Tibial artery (tissue), 4 donors: ENCODE data around the gene SH2B2.
"Not testable (repeated sequence)": the region's sequence is repeated elsewhere in the genome, so short reads cannot be mapped to it uniquely, and the experiment has no call there.

Experiments used
- DNase-seq, 2 donors: peaks; one replicate each; pipeline ENCODE4 v3.0.0-alpha.2; 2019
- H3K27ac ChIP-seq, 2 donors: fragments of 200-600 bp; sonication (generic) in 1 of 2; 1 replicate in 1 of 2; 2 replicates in 1 of 2; pipeline ENCODE4 v1.5.1; 2018 to 2019; ENCODE audit warnings: mild to moderate bottlenecking in 1 of 2
- H3K27me3 ChIP-seq, 2 donors: fragments of 200-600 bp; sonication (generic) in 1 of 2; one replicate each; pipeline versions ENCODE4 v1.5.1 to v1.6.0; 2016 to 2019
- H3K36me3 ChIP-seq, 3 donors: fragments of 200-600 bp; sonication (generic) in 2 of 3; one replicate each; pipeline ENCODE4 v1.5.1; 2016 to 2019; ENCODE audit warnings: mild to moderate bottlenecking in 2 of 3
- H3K4me1 ChIP-seq, 4 donors: fragments of 200-600 bp; sonication (generic) in 2 of 4; 1 replicate in 3 of 4; 2 replicates in 1 of 4; pipeline ENCODE4 v1.5.1; 2016 to 2019
- H3K4me3 ChIP-seq, 2 donors: fragments of 200-600 bp; sonication (generic) in 1 of 2; 1 replicate in 1 of 2; 2 replicates in 1 of 2; pipeline ENCODE4 v1.5.1; 2018 to 2019; ENCODE audit warnings: mild to moderate bottlenecking in 2 of 2
- H3K9me3 ChIP-seq, 3 donors: fragments of 200-600 bp; sonication (generic) in 1 of 3; one replicate each; pipeline ENCODE4 v1.5.1; 2016 to 2019
- CTCF ChIP-seq, 2 experiments: fragments of 200-600 bp in 1 of 2; fragments of 450-650 bp in 1 of 2; IDR thresholded peaks; one replicate each; pipeline ENCODE4 v1.5.1; 2017 to 2019; ENCODE audit warnings: antibody characterized with exemption in 2 of 2, mild to moderate bottlenecking in 1 of 2, moderate library complexity in 1 of 2
- intact Hi-C: fragments of 100-400 bp; cut with DNase I; formaldehyde crosslinking; loops from one replicate; pipeline ENCODE4 v1.15.0; 2023; ENCODE audit warnings: low total_unique reads

SH2B2 gene

GRCh38 chr7:102326157-102326889 is 39.7 kb downstream of the SH2B2 start:
- intact Hi-C loops, result no loop called here

GRCh38 chr7:102327183-102327582 is 40.5 kb downstream of the SH2B2 start:
- H3K27ac ChIP-seq, H3K4me3 ChIP-seq, H3K4me1 ChIP-seq, H3K36me3 ChIP-seq, intact Hi-C loops, H3K9me3 ChIP-seq: not testable (repeated sequence)
- peak in 1 of 2 donors; percentile 4 for DNase-seq
- H3K27me3 ChIP-seq, result peaks cover 0 to 37% of the 10 kb centered on the region in 2 donors

More at GRCh38 chr7:102326157-102326889, 39.7 kb downstream of the SH2B2 start:
- no peaks in the 10 kb centered on the region for H3K4me1 ChIP-seq
- no peak for DNase-seq
- no peaks in the 10 kb centered on the region for H3K9me3 ChIP-seq
- no peak overlapping the region for H3K27ac ChIP-seq
- H3K27me3 ChIP-seq, result peaks cover 0 to 39% of the 10 kb centered on the region in 2 donors
- H3K36me3 ChIP-seq, result no peaks in the 10 kb centered on the region
- H3K4me3 ChIP-seq, result no peak overlapping the region
- no peak for TF ChIP-seq CTCF (IDR thresholded peaks at IDR 0.05)

- H3K9me3 ChIP-seq, H3K4me3 ChIP-seq, H3K27ac ChIP-seq, H3K4me1 ChIP-seq, H3K36me3 ChIP-seq, intact Hi-C loops: not testable (repeated sequence)
- DNase-seq, result peak in 1 of 2 donors; percentile 1
- peaks cover 0 to 31% of the 10 kb centered on the region in 2 donors for H3K27me3 ChIP-seq
Observed at GRCh38 chr7:102328863-102329262, 42.2 kb downstream of the SH2B2 start.

GRCh38 chr7:102329366-102329765 is 42.7 kb downstream of the SH2B2 start:
- H3K4me1 ChIP-seq, H3K27ac ChIP-seq, intact Hi-C loops, H3K4me3 ChIP-seq, H3K36me3 ChIP-seq, H3K9me3 ChIP-seq: not testable (repeated sequence)
- peak in 1 of 2 donors; percentile 5 for DNase-seq
- peaks cover 0 to 26% of the 10 kb centered on the region in 2 donors for H3K27me3 ChIP-seq

- H3K4me3 ChIP-seq, H3K4me1 ChIP-seq, H3K9me3 ChIP-seq, H3K36me3 ChIP-seq, H3K27ac ChIP-seq, DNase-seq, intact Hi-C loops: not testable (repeated sequence)
- H3K27me3 ChIP-seq, result peaks cover 0 to 21% of the 10 kb centered on the region in 2 donors
Observed at GRCh38 chr7:102330666-102331460, 44.2 kb downstream of the SH2B2 start.

GRCh38 chr7:102335574-102335973 is 48.9 kb downstream of the SH2B2 start:
- intact Hi-C loops, DNase-seq, H3K27ac ChIP-seq, H3K9me3 ChIP-seq, H3K4me1 ChIP-seq, H3K36me3 ChIP-seq, H3K4me3 ChIP-seq: not testable (repeated sequence)
- peaks cover 0 to 15% of the 10 kb centered on the region in 2 donors for H3K27me3 ChIP-seq

- DNase-seq, H3K27ac ChIP-seq, intact Hi-C loops, H3K4me3 ChIP-seq, H3K36me3 ChIP-seq, H3K4me1 ChIP-seq, H3K9me3 ChIP-seq: not testable (repeated sequence)
- peaks cover 0 to 10% of the 10 kb centered on the region in 2 donors for H3K27me3 ChIP-seq
Observed at GRCh38 chr7:102337002-102337401, 50.3 kb downstream of the SH2B2 start.

- H3K4me3 ChIP-seq, DNase-seq, H3K36me3 ChIP-seq, H3K27ac ChIP-seq, intact Hi-C loops, H3K9me3 ChIP-seq, H3K27me3 ChIP-seq, H3K4me1 ChIP-seq: not testable (repeated sequence)
Observed at GRCh38 chr7:102337420-102337819, 50.8 kb downstream of the SH2B2 start.

- H3K4me3 ChIP-seq, H3K9me3 ChIP-seq, intact Hi-C loops, H3K27me3 ChIP-seq, DNase-seq, H3K36me3 ChIP-seq, H3K4me1 ChIP-seq, H3K27ac ChIP-seq: not testable (repeated sequence)
Observed at GRCh38 chr7:102340599-102341368, 54.1 kb downstream of the SH2B2 start.

- H3K27me3 ChIP-seq, H3K4me1 ChIP-seq, DNase-seq, H3K4me3 ChIP-seq, H3K9me3 ChIP-seq, H3K27ac ChIP-seq, intact Hi-C loops, H3K36me3 ChIP-seq: not testable (repeated sequence)
Observed at GRCh38 chr7:102346983-102347382, 60.3 kb downstream of the SH2B2 start.

- H3K36me3 ChIP-seq, H3K4me3 ChIP-seq, H3K4me1 ChIP-seq, H3K9me3 ChIP-seq, DNase-seq, H3K27me3 ChIP-seq, intact Hi-C loops, H3K27ac ChIP-seq: not testable (repeated sequence)
Observed at GRCh38 chr7:102356344-102356743, 69.7 kb downstream of the SH2B2 start, which contains the start of gene SPDYE6. SPDYE6 (minus strand) TSS chr7:102356444; CDS start chr7:102356023, 421 bp downstream.
